Naive thymus-derived CD4-positive, alpha-beta T cell (primary cell): ENCODE measurements around the gene TBXAS1. TPM values are rescaled to one million over a fixed set of nuclear protein-coding genes. Genes with fewer than 3 reads are reported as not detected.

ENCODE experiments used
- ATAC-seq: fragments of 150-1000 bp; cut with Tn5 transposase; 2 replicates; pipeline ENCODE4 v1.10.0; 2021; ENCODE audit warnings: mild to moderate bottlenecking, moderate library complexity
- CTCF ChIA-PET: fragments of 350-600 bp; sonication (Branson Sonifier 250); formaldehyde crosslinking; loops from one replicate; lab custom pipeline; 2021; ENCODE audit warnings: antibody characterized with exemption; lab: Charles Lee
- POLR2A ChIA-PET: fragments of 350-600 bp; sonication (Branson Sonifier 250); formaldehyde crosslinking; loops from one replicate; lab custom pipeline; 2021; ENCODE audit warnings: antibody characterized with exemption, inconsistent platforms; lab: Charles Lee
- DNase-seq, 9 donors: peaks; one replicate each; pipeline versions ENCODE4 v3.0.0 to v3.0.0-alpha.2; 2020 to 2022; ENCODE audit warnings: mixed read lengths in 1 of 9
- H3K27ac ChIP-seq: one replicate; pipeline ENCODE4 v1.7.0; 2013; ENCODE audit warnings: mild to moderate bottlenecking, low read depth, low read length, moderate library complexity
- H3K27me3 ChIP-seq, 2 donors: one replicate each; pipeline ENCODE4 v1.7.0; 2013; ENCODE audit warnings: low read length in 2 of 2, mild to moderate bottlenecking in 2 of 2, moderate library complexity in 2 of 2; ENCODE audit not compliant: control insufficient read depth in 2 of 2, insufficient read depth in 2 of 2
- H3K36me3 ChIP-seq, 3 experiments: 1 replicate in 2 of 3; 2 replicates in 1 of 3; pipeline ENCODE4 v1.7.0; 2013; ENCODE audit warnings: low read length in 3 of 3, mild to moderate bottlenecking in 3 of 3, moderate library complexity in 1 of 3; ENCODE audit not compliant: insufficient read depth in 3 of 3, control insufficient read depth in 2 of 3
- H3K4me1 ChIP-seq, 2 donors: one replicate each; pipeline ENCODE4 v1.7.0; 2013; ENCODE audit warnings: low read length in 2 of 2, mild to moderate bottlenecking in 2 of 2, moderate library complexity in 1 of 2; ENCODE audit not compliant: control insufficient read depth in 2 of 2, insufficient read depth in 2 of 2
- H3K4me3 ChIP-seq: 2 replicates; pipeline ENCODE4 v1.7.0; 2013; ENCODE audit warnings: mild to moderate bottlenecking, low read length
- H3K9me3 ChIP-seq, 3 experiments: 1 replicate in 2 of 3; 2 replicates in 1 of 3; pipeline ENCODE4 v1.7.0; 2013; ENCODE audit warnings: low read length in 3 of 3; ENCODE audit not compliant: control insufficient read depth in 2 of 3
- H3K27ac Mint-ChIP-seq, 9 donors: one replicate each; pipeline ENCODE4 v1.8.0; 2020 to 2022; ENCODE audit warnings: mixed read lengths in 9 of 9, mild to moderate bottlenecking in 8 of 9, moderate library complexity in 5 of 9, inconsistent platforms in 2 of 9
- H3K27me3 Mint-ChIP-seq, 5 donors: one replicate each; pipeline ENCODE4 v1.8.0; 2021 to 2022; ENCODE audit warnings: mixed read lengths in 5 of 5, mild to moderate bottlenecking in 1 of 5
- H3K36me3 Mint-ChIP-seq, 5 donors: one replicate each; pipeline ENCODE4 v1.8.0; 2020 to 2022; ENCODE audit warnings: mixed read lengths in 5 of 5, mild to moderate bottlenecking in 3 of 5, inconsistent platforms in 1 of 5
- H3K4me1 Mint-ChIP-seq, 7 donors: one replicate each; pipeline ENCODE4 v1.8.0; 2020 to 2022; ENCODE audit warnings: mixed read lengths in 7 of 7, mild to moderate bottlenecking in 3 of 7, inconsistent platforms in 1 of 7
- H3K4me3 Mint-ChIP-seq, 10 donors: one replicate each; pipeline ENCODE4 v1.8.0; 2020 to 2022; ENCODE audit warnings: mild to moderate bottlenecking in 10 of 10, mixed read lengths in 10 of 10, moderate library complexity in 6 of 10, inconsistent platforms in 2 of 10
- H3K9me3 Mint-ChIP-seq, 11 donors: one replicate each; pipeline ENCODE4 v1.8.0; 2020 to 2022; ENCODE audit warnings: mixed read lengths in 11 of 11, mild to moderate bottlenecking in 4 of 11, inconsistent platforms in 1 of 11, moderate library complexity in 1 of 11
- intact Hi-C, 2 donors: fragments of 100-400 bp; cut with micrococcal nuclease; formaldehyde crosslinking; loops; one replicate each; pipeline ENCODE4 v1.15.1; 2023
- polyA plus RNA-seq, 2 donors: library from polyadenylated mRNA; unstranded; fragments of 300-500 nt; fragmentation: Illumina TruSeq; gene quantifications; one replicate each; pipeline ENCODE4 v1.2.3, GENCODE V29; 2021
- total RNA-seq, 6 experiments: library from RNA in 5 of 6; stranded (reverse) in 5 of 6; gene quantifications; 1 replicate in 5 of 6; 2 replicates in 1 of 6; pipeline ENCODE4 v1.2.3 and lab custom pipeline; 2021 to 2026

TBXAS1 gene
- total and polyA plus RNA-seq, 7 experiments from 2014 or later = 1.9 to 70.9 (median 3.2) TPM

DNA sequence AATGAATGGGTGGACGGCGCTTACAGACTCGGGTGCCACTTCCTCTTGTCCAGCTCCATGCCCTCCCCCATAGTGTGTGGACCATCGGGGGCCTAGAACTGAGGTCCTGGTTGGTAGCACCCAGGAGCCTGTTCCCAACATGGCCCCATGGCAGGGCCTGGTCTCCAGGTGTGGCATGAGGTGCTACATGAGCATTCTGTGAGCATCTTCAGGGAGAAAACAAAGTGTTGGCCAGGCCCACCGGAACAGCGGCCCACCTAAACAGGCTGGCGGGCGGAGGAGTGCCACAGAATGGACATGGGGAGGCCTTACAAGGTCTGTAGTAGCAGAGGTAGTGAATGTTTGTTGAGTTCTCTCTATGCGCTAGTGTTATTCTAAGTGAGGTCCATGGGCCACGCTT, 156.7 kb downstream of the TBXAS1 start:
- no peaks in the 10 kb centered on the region for H3K36me3 Mint-ChIP-seq
- POLR2A ChIA-PET = no interaction called here

DNA sequence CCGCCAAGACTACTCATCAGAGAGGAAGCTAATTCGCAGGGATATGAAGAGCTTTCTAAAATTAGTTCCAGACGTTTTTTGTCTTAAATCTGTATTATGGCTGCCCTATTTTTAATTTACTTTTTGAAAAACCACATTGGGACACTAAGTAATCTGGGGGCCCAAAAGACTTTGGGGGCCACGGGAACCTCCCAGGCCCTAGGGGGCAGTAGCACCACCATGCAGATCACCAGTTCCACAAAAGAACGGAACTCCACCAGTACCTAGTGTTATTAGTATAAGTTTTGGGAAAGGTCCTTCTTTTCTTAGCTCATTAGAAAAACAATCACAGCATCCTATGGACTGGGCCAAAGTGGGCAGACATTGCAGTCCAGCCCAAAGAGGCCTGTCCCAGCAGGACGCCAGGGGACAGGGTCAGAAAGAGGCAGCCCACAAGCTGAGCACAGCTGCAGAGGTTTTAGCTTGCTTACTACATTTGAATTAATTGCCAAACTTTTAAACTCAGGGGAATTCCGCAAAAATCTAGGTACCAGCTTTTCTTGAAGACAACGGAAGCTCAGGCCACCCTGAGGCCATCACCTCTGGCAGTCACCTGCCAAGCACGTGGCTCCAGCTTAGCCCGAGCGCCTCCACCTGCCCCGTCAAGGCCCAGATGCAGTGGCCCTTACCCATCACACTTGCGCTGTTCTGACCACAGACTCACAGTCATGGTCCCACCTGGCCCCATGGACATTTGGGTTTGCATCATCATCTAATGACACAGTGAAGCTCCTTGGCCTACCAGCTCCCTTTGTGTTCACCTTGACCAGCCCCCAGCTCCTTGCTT, 158.8 kb downstream of the TBXAS1 start:
- no peaks in the 10 kb centered on the region for H3K4me1 ChIP-seq
- H3K4me3 ChIP-seq = no peak overlapping the region
- ATAC-seq = no peak
- no peak for DNase-seq
- Mint-ChIP-seq H3K27ac (no peak overlapping the region), H3K4me3 (no peak overlapping the region), H3K4me1 (peaks cover 0 to 5% (median 0%) of the 10 kb centered on the region in 7 donors), H3K9me3 (no peaks in the 10 kb centered on the region), H3K27me3 (peaks cover 0 to 21% (median 0%) of the 10 kb centered on the region in 5 donors), H3K36me3 (no peaks in the 10 kb centered on the region)
- H3K36me3 ChIP-seq = no peaks in the 10 kb centered on the region
- no peaks in the 10 kb centered on the region for H3K27me3 ChIP-seq
- ChIA-PET POLR2A (interaction anchor here (0.5 kb wide), 1 partner anchor 80 kb away, joined by 5 read pairs; no protein-coding TSS in a partner anchor), CTCF (interaction anchor here (0.6 to 1.0 kb wide), 3 partner anchors 18 to 342 kb away, joined by 3 to 6 read pairs (median 3); no protein-coding TSS in a partner anchor)
- H3K9me3 ChIP-seq = no peaks in the 10 kb centered on the region
- intact Hi-C loops = no loop called here
- no peak overlapping the region for H3K27ac ChIP-seq

More for the DNA sequence above, 156.7 kb downstream of the TBXAS1 start:
- ATAC-seq (no peak), DNase-seq (no peak)
- Mint-ChIP-seq H3K9me3 (no peaks in the 10 kb centered on the region), H3K4me3 (no peak overlapping the region), H3K4me1 (peaks cover under 1 to 9% (median 6%) of the 10 kb centered on the region in 7 donors), H3K27me3 (peaks cover 0 to 22% (median 0%) of the 10 kb centered on the region in 5 donors), H3K27ac (peak overlapping the region in 1 of 9 donors; percentile 70)
- Histone ChIP-seq H3K27ac (no peak overlapping the region), H3K4me3 (no peak overlapping the region), H3K4me1 (peaks cover 0 to 4% of the 10 kb centered on the region in 2 donors), H3K27me3 (no peaks in the 10 kb centered on the region), H3K9me3 (no peaks in the 10 kb centered on the region), H3K36me3 (no peaks in the 10 kb centered on the region)
- intact Hi-C loops = no loop called here
- CTCF ChIA-PET = no interaction called here

DNA sequence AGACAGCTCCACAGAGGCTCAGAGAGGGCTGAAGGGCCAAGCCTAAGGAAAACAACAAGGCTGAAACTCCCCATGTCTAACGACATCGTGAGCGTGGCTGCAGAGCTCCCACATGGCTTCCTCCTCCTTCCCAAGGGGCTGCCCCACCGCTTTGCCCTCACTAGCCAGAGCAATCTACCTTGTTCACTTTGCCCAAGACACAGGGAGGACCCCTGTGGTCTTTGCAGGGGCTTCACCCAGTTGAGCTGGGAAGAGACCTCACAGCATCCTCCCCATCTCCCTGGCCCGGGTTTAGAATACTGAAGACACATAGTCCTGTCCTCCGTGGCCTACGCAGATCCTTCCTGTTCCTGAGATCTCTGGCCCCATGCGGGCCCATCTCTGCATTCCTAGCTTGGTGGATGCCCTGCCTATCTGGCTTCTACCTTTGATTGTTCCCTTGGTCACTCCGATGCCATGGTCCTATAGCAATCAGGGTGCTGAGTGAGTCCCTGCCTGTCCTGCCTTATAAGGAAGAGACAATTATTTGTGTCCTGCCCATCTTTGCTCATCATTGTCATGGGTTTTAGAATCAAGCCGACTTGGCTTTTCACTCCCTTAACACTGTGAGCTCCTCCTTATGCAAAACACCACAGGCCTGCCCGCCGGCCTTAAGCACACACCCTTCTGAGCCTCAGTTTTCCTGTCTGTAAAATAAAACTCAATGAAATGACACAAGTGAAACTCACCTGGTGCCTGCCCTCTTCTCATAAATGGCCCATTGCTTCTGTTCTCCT, 160.5 kb downstream of the TBXAS1 start:
- peaks cover 0 to 3% (median 0%) of the 10 kb centered on the region in 7 donors for H3K4me1 Mint-ChIP-seq
- H3K4me3 Mint-ChIP-seq = no peak overlapping the region
- Histone ChIP-seq H3K27ac (no peak overlapping the region), H3K27me3 (no peaks in the 10 kb centered on the region), H3K4me3 (no peak overlapping the region), H3K9me3 (no peaks in the 10 kb centered on the region), H3K4me1 (no peaks in the 10 kb centered on the region), H3K36me3 (no peaks in the 10 kb centered on the region)
- no peak for DNase-seq
- ChIA-PET CTCF (interaction anchor here (1.3 kb wide), 1 partner anchor 388 kb away, joined by 3 read pairs; no protein-coding TSS in a partner anchor), POLR2A (no interaction called here)
- no peaks in the 10 kb centered on the region for H3K9me3 Mint-ChIP-seq
- H3K27me3 Mint-ChIP-seq = peaks cover 0 to 5% (median 0%) of the 10 kb centered on the region in 5 donors
- ATAC-seq = no peak
- no peaks in the 10 kb centered on the region for H3K36me3 Mint-ChIP-seq
- peak overlapping the region in 3 of 9 donors; percentile 77 to 82 (median 77) for H3K27ac Mint-ChIP-seq
- intact Hi-C loops = no loop called here

DNA sequence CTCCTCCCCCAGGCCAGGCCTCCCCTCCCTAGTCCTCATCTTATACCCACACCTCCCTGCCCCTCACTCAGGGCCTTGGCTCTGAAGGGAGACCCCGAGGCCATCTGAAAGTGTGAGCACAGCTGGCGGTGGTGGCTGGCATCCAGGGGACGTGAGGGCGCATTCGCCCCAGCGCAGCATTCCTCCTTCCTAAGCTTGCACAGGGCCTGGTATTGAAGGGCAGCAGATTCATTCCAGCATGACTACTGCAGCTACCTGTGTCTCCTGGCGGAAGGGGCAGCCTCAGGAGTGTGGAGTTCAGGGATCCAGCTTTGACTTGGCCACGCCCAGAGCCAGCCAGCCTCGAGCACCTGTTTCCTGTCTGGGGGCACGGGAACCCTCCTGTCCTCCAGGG, 161.1 kb downstream of the TBXAS1 start:
- no peak for ATAC-seq
- H3K27ac Mint-ChIP-seq = no peak overlapping the region
- H3K27me3 Mint-ChIP-seq = peaks cover 0 to 1% (median 0%) of the 10 kb centered on the region in 5 donors
- Histone ChIP-seq H3K4me3 (no peak overlapping the region), H3K36me3 (no peaks in the 10 kb centered on the region), H3K27ac (no peak overlapping the region), H3K4me1 (no peaks in the 10 kb centered on the region), H3K9me3 (no peaks in the 10 kb centered on the region), H3K27me3 (no peaks in the 10 kb centered on the region)
- POLR2A ChIA-PET = no interaction called here
- intact Hi-C loops = no loop called here
- CTCF ChIA-PET = interaction anchor here (1.3 kb wide), 1 partner anchor 388 kb away, joined by 3 read pairs; no protein-coding TSS in a partner anchor
- H3K4me1 Mint-ChIP-seq = peaks cover 0 to 3% (median 0%) of the 10 kb centered on the region in 7 donors
- no peaks in the 10 kb centered on the region for H3K9me3 Mint-ChIP-seq
- no peak for DNase-seq
- no peak overlapping the region for H3K4me3 Mint-ChIP-seq
- H3K36me3 Mint-ChIP-seq = no peaks in the 10 kb centered on the region

DNA sequence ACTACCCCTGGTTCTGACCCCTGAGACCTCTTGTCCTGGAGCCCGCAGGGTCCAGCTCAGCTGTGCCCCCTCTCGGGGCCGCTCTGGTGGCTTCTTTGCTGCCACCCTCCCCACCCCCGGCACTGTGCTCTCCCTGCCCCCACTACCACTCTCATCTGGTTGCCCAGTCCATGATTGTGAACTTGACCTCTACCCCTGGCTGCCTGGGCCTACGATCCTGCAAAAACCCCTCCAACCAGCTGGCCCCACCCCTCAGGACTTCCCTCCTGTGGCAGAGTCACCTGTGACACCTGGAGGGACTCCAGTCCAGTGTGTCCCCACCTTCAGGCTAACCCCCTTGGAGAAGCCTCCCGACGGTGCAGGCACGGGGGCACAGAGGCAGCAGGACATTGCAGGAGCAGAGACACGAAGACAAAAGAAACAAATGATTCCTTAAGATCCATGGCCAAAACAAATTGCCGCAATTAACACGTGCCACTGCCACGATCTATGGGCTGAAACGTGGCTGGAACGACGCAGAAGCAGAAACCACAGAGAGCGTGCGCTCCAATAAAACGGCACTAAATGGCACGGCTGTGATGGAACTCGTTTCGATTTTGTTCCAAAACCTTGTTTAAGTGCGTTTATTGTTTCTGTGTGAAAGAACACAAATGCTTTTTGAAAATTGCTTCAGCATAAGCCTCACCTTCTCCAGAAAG, 161.7 kb downstream of the TBXAS1 start:
- no peak for ATAC-seq
- intact Hi-C loops = no loop called here
- Mint-ChIP-seq H3K4me3 (no peak overlapping the region), H3K27ac (no peak overlapping the region), H3K4me1 (peaks cover 0 to 3% (median 0%) of the 10 kb centered on the region in 7 donors), H3K36me3 (no peaks in the 10 kb centered on the region), H3K9me3 (no peaks in the 10 kb centered on the region), H3K27me3 (no peaks in the 10 kb centered on the region)
- no peaks in the 10 kb centered on the region for H3K9me3 ChIP-seq
- POLR2A ChIA-PET = no interaction called here
- no peaks in the 10 kb centered on the region for H3K4me1 ChIP-seq
- H3K36me3 ChIP-seq = no peaks in the 10 kb centered on the region
- no peak overlapping the region for H3K4me3 ChIP-seq
- no peak for DNase-seq
- CTCF ChIA-PET = no interaction called here
- H3K27ac ChIP-seq = no peak overlapping the region
- H3K27me3 ChIP-seq = no peaks in the 10 kb centered on the region

- Histone ChIP-seq H3K36me3 (no peaks in the 10 kb centered on the region), H3K4me3 (no peak overlapping the region), H3K4me1 (no peaks in the 10 kb centered on the region), H3K27ac (no peak overlapping the region), H3K9me3 (no peaks in the 10 kb centered on the region), H3K27me3 (no peaks in the 10 kb centered on the region)
- Mint-ChIP-seq H3K27ac (no peak overlapping the region), H3K4me1 (peaks cover 0 to 3% (median 0%) of the 10 kb centered on the region in 7 donors), H3K9me3 (no peaks in the 10 kb centered on the region), H3K27me3 (no peaks in the 10 kb centered on the region), H3K4me3 (no peak overlapping the region), H3K36me3 (no peaks in the 10 kb centered on the region)
- ChIA-PET POLR2A (no interaction called here), CTCF (no interaction called here)
- intact Hi-C loops = no loop called here
- ATAC-seq (no peak), DNase-seq (no peak)
Observed at GRCh38 chr7:139991269-139991666, 162.2 kb downstream of the TBXAS1 start.
